ENCODE measurements around the gene CRTC3.

GRCh38 chr15:90599116-90599515 lies 69.4 kb downstream of the CRTC3 start:
- TF ChIP-seq SIN3A (IDR thresholded peaks at IDR 0.05; ENCODE audit: borderline replicate concordance, insufficient read depth, low read length), result no peak
- no peak for TF ChIP-seq REST (IDR thresholded peaks at IDR 0.05; ENCODE audit: insufficient read depth in 1 of 2, low read depth in 2 of 2, low read length in 2 of 2)
- no peak for TF ChIP-seq TAF1 (IDR thresholded peaks at IDR 0.05; ENCODE audit: borderline replicate concordance, insufficient read depth, low read length)
- no peak for TF ChIP-seq POLR2AphosphoS5 (IDR thresholded peaks at IDR 0.05; ENCODE audit: low read depth, low read length)

Measured in PFSK-1 (cell line).